H1 (cell line): ENCODE data around the gene SMYD5. TPM values are rescaled to one million over a fixed set of nuclear protein-coding genes. Genes with fewer than 3 reads are reported as not detected.

ENCODE experiments used
- CTCF ChIA-PET: fragments of 300-600 bp; sonication (Branson Sonifier 250); formaldehyde crosslinking; loops from one replicate; lab custom pipeline; 2021; ENCODE audit not compliant: partially characterized antibody; lab: Charles Lee
- POLR2A ChIA-PET: fragments of 300-600 bp; sonication (Branson Sonifier 250); formaldehyde crosslinking; loops from one replicate; lab custom pipeline; 2021; ENCODE audit warnings: inconsistent platforms; ENCODE audit not compliant: partially characterized antibody; lab: Charles Lee
- DNase-seq, 2 experiments: peaks; one replicate each; pipeline versions ENCODE4 v3.0.0 to v3.0.0-alpha.2; 2010 to 2022; ENCODE audit warnings: low spot score in 2 of 2, low read depth in 1 of 2, mixed read lengths in 1 of 2
- FAIRE-seq: peaks from 2 replicates; lab custom pipeline; 2011; peaks lifted over from hg19 to GRCh38; lab: Jason Lieb, UNC
- H2AFZ ChIP-seq: 2 replicates; pipeline ENCODE4 v1.8.1; 2012; ENCODE audit warnings: low read length, inconsistent platforms
- H2AK5ac ChIP-seq: 2 replicates; pipeline ENCODE4 v1.6.1; 2013; ENCODE audit warnings: low read depth, low read length
- H2BK120ac ChIP-seq: replicated peaks from 2 replicates; pipeline ENCODE3; 2013; ENCODE audit warnings: low read depth, low read length, inconsistent platforms
- H2BK12ac ChIP-seq: 2 replicates; pipeline ENCODE4 v1.6.1; 2013; ENCODE audit warnings: low read depth, low read length
- H2BK15ac ChIP-seq: 2 replicates; pipeline ENCODE4 v1.6.1; 2013; ENCODE audit warnings: low read length
- H2BK20ac ChIP-seq: 2 replicates; pipeline ENCODE4 v1.6.1; 2013; ENCODE audit warnings: low read length
- H2BK5ac ChIP-seq: 2 replicates; pipeline ENCODE4 v1.6.1; 2013; ENCODE audit warnings: low read depth, low read length
- H3K14ac ChIP-seq: 2 replicates; pipeline ENCODE4 v1.6.1; 2013; ENCODE audit warnings: inconsistent platforms; ENCODE audit not compliant: insufficient read length
- H3K18ac ChIP-seq: 2 replicates; pipeline ENCODE4 v1.6.1; 2013; ENCODE audit warnings: low read length; ENCODE audit errors: extremely low read depth
- H3K23ac ChIP-seq: 2 replicates; pipeline ENCODE4 v1.6.1; 2013; ENCODE audit warnings: inconsistent platforms; ENCODE audit not compliant: insufficient read length
- H3K23me2 ChIP-seq: 2 replicates; pipeline ENCODE4 v1.6.1; 2013; ENCODE audit warnings: low read depth, low read length
- H3K27ac ChIP-seq: 2 replicates; pipeline ENCODE4 v1.6.1; 2011; ENCODE audit warnings: low read depth, low read length, inconsistent platforms
- H3K27me3 ChIP-seq, 4 experiments: replicated peaks in 1 of 4; 1 replicate in 1 of 4; 2 replicates in 3 of 4; pipeline versions ENCODE4 v1.6.1 to v1.8.1; 2011 to 2013; ENCODE audit warnings: low read length in 3 of 4, mild to moderate bottlenecking in 3 of 4, inconsistent platforms in 2 of 4, mixed read lengths in 2 of 4, moderate library complexity in 1 of 4; ENCODE audit not compliant: control insufficient read depth in 3 of 4, insufficient read depth in 3 of 4; ENCODE audit errors: extremely low read depth in 1 of 4
- H3K36me3 ChIP-seq, 4 experiments: 2 replicates each; pipeline versions ENCODE4 v1.6.1 to v1.8.1; 2011 to 2013; ENCODE audit warnings: mild to moderate bottlenecking in 4 of 4, low read length in 3 of 4, moderate library complexity in 2 of 4, control low read depth in 1 of 4, inconsistent platforms in 1 of 4; ENCODE audit not compliant: insufficient read depth in 4 of 4, control insufficient read depth in 2 of 4
- H3K4ac ChIP-seq: replicated peaks from 2 replicates; pipeline ENCODE3; 2013; ENCODE audit warnings: low read length, low read depth, mixed read lengths, inconsistent platforms; ENCODE audit not compliant: insufficient read length
- H3K4me1 ChIP-seq, 4 experiments: replicated peaks in 1 of 4; 1 replicate in 1 of 4; 2 replicates in 3 of 4; pipeline versions ENCODE4 v1.6.1 to v1.8.1; 2011 to 2013; ENCODE audit warnings: low read length in 3 of 4, inconsistent platforms in 2 of 4, mixed read lengths in 1 of 4; ENCODE audit not compliant: insufficient read depth in 4 of 4, control insufficient read depth in 3 of 4
- H3K4me2 ChIP-seq, 2 experiments: 2 replicates each; pipeline versions ENCODE4 v1.6.1 to v1.8.1; 2011 to 2013; ENCODE audit warnings: low read depth in 2 of 2, low read length in 2 of 2, control low read depth in 1 of 2, inconsistent platforms in 1 of 2, mild to moderate bottlenecking in 1 of 2; ENCODE audit not compliant: insufficient read depth in 1 of 2
- H3K4me3 ChIP-seq, 4 experiments: fragments of 200-600, 300-600 bp in 1 of 4; sonication (generic), shearing (Covaris generic), sonication (Bioruptor Twin) in 1 of 4; 2 replicates each; pipeline versions ENCODE4 v1.5.1 to v1.8.1; 2011 to 2016; ENCODE audit warnings: low read length in 4 of 4, low read depth in 3 of 4, control low read depth in 2 of 4, inconsistent platforms in 2 of 4, mild to moderate bottlenecking in 2 of 4, mixed read lengths in 1 of 4, moderate library complexity in 1 of 4; ENCODE audit not compliant: insufficient read depth in 2 of 4; ENCODE audit errors: extremely low read depth in 1 of 4
- H3K56ac ChIP-seq: replicated peaks from 2 replicates; pipeline ENCODE3; 2013; ENCODE audit warnings: low read depth, mild to moderate bottlenecking, mixed read lengths, low read length, inconsistent platforms; ENCODE audit not compliant: insufficient read length
- H3K79me1 ChIP-seq: 2 replicates; pipeline ENCODE4 v1.6.1; 2013; ENCODE audit warnings: low read depth, low read length, control low read depth
- H3K79me2 ChIP-seq, 2 experiments: 2 replicates each; pipeline versions ENCODE4 v1.6.1 to v1.8.1; 2012 to 2013; ENCODE audit warnings: low read length in 2 of 2, mild to moderate bottlenecking in 2 of 2, inconsistent platforms in 1 of 2; ENCODE audit not compliant: insufficient read depth in 2 of 2, control insufficient read depth in 1 of 2
- H3K9ac ChIP-seq, 4 experiments: replicated peaks in 1 of 4; 1 replicate in 1 of 4; 2 replicates in 3 of 4; pipeline versions ENCODE4 v1.6.1 to v1.8.1; 2011 to 2013; ENCODE audit warnings: low read depth in 3 of 4, low read length in 3 of 4, control low read depth in 2 of 4, mild to moderate bottlenecking in 2 of 4, moderate library complexity in 2 of 4, inconsistent platforms in 1 of 4; ENCODE audit errors: extremely low read depth in 1 of 4
- H3K9me3 ChIP-seq, 2 experiments: 2 replicates each; pipeline versions ENCODE4 v1.6.1 to v1.8.1; 2012 to 2013; ENCODE audit warnings: mild to moderate bottlenecking in 2 of 2, moderate library complexity in 2 of 2, control low read depth in 1 of 2, inconsistent platforms in 1 of 2, low read depth in 1 of 2, low read length in 1 of 2, mixed read lengths in 1 of 2; ENCODE audit not compliant: insufficient read depth in 2 of 2
- H4K20me1 ChIP-seq, 2 experiments: replicated peaks in 1 of 2; 2 replicates each; pipeline versions ENCODE3 to v1.8.1; 2011 to 2013; ENCODE audit warnings: inconsistent platforms in 2 of 2, low read length in 2 of 2, mild to moderate bottlenecking in 1 of 2; ENCODE audit not compliant: insufficient read depth in 2 of 2, control insufficient read depth in 1 of 2
- H4K5ac ChIP-seq: 2 replicates; pipeline ENCODE4 v1.6.1; 2013; ENCODE audit warnings: low read length, low read depth, mixed read lengths, inconsistent platforms; ENCODE audit not compliant: insufficient read length
- H4K8ac ChIP-seq: 2 replicates; pipeline ENCODE4 v1.8.0; 2013; ENCODE audit warnings: mild to moderate bottlenecking, moderate library complexity, low read length, inconsistent platforms; ENCODE audit not compliant: insufficient read depth; ENCODE audit errors: extremely low read depth
- H4K91ac ChIP-seq: replicated peaks from 2 replicates; pipeline ENCODE3; 2013; ENCODE audit warnings: low read length, mixed read lengths, inconsistent platforms; ENCODE audit not compliant: insufficient read length
- ATF3 ChIP-seq: IDR thresholded peaks from 2 replicates; pipeline ENCODE4 v1.6.1; 2011; ENCODE audit warnings: low read depth, mild to moderate bottlenecking, low read length; ENCODE audit not compliant: insufficient read depth
- BRCA1 ChIP-seq: IDR thresholded peaks from 2 replicates; pipeline ENCODE4 v1.6.1; 2012; ENCODE audit warnings: low read depth, low read length, improper control_type of control experiment
- E2F6 ChIP-seq: IDR thresholded peaks from 2 replicates; pipeline ENCODE4 v1.6.1; 2012; ENCODE audit warnings: inconsistent platforms
- EGR1 ChIP-seq: IDR thresholded peaks from 2 replicates; pipeline ENCODE4 v1.6.1; 2011; ENCODE audit warnings: low read depth, low read length, borderline replicate concordance
- HDAC2 ChIP-seq, 2 experiments: fragments of 300-600 bp in 1 of 2; sonication (generic) in 1 of 2; IDR thresholded peaks; 2 replicates each; pipeline ENCODE4 v1.6.1; 2011 to 2012; ENCODE audit warnings: low read depth in 2 of 2, low read length in 2 of 2, mild to moderate bottlenecking in 2 of 2, moderate library complexity in 2 of 2, borderline replicate concordance in 1 of 2, inconsistent platforms in 1 of 2
- NRF1 ChIP-seq: IDR thresholded peaks from 2 replicates; pipeline ENCODE4 v1.6.1; 2011; ENCODE audit warnings: mild to moderate bottlenecking, low read depth, low read length, improper control_type of control experiment
- POU5F1 ChIP-seq: IDR thresholded peaks from 2 replicates; pipeline ENCODE4 v1.6.1; 2011; ENCODE audit warnings: low read depth, mild to moderate bottlenecking, low read length, moderate library complexity
- SP2 ChIP-seq: IDR thresholded peaks from 2 replicates; pipeline ENCODE4 v1.6.1; 2012; ENCODE audit warnings: mild to moderate bottlenecking, low read length, inconsistent platforms
- TCF12 ChIP-seq: IDR thresholded peaks from 2 replicates; pipeline ENCODE4 v1.6.1; 2011; ENCODE audit warnings: low read depth, mild to moderate bottlenecking, low read length
- TEAD4 ChIP-seq: IDR thresholded peaks from 2 replicates; pipeline ENCODE4 v1.6.1; 2012; ENCODE audit warnings: low read depth, low read length, inconsistent platforms, mixed read lengths
- WGBS, 2 experiments: shearing (Covaris generic) in 1 of 2; methylation state at CpG; one replicate each; pipeline versions ENCODE4 v1.1.6 to v1.1.7; 2013 to 2015; ENCODE audit warnings: low lambda C conversion rate in 2 of 2, mixed read lengths in 2 of 2, inconsistent platforms in 1 of 2, low coverage in 1 of 2, missing lambda C conversion rate in 1 of 2; ENCODE audit not compliant: insufficient replicate concordance in 2 of 2, insufficient coverage in 1 of 2, insufficient read length in 1 of 2; ENCODE audit errors: extremely low coverage in 1 of 2, missing lambda C conversion rate in 1 of 2; 5-methylcytosine and 5-hydroxymethylcytosine counted together
- polyA plus RNA-seq, 7 experiments: library from polyadenylated mRNA; depleted of rRNA in 3 of 7; stranded (reverse) in 5 of 7; unstranded in 2 of 7; fragments of >200 nt in 5 of 7; fragments of 200-250 nt in 2 of 7; gene quantifications; 1 replicate in 5 of 7; 2 replicates in 1 of 7; 4 replicates in 1 of 7; pipeline versions ENCODE4 v1.2.1 to v1.2.3, GENCODE V29; 2011 to 2013; ENCODE audit warnings: missing spikeins in 2 of 7, mixed read lengths in 2 of 7
- total RNA-seq: library from RNA; stranded (reverse); fragmentation: NEBNext Ultra II Directional; extraction: Animal tissue kit (Norgen Biotek cat#: 25700); gene quantifications from 2 replicates; pipeline ENCODE4 v1.2.1, GENCODE V29; 2021

SMYD5 gene
- total and polyA plus RNA-seq, 2 of the 8 experiments (the other 6 are each of a cell fraction or from before 2014, with no cell fraction given): 35.2 to 56.7 TPM

GRCh38 chr2:73175663-73176204 lies 38.3 kb upstream of the SMYD5 start:
- peak in 1 of 2 experiments; percentile 79 for DNase-seq
- H4K91ac ChIP-seq: peak overlapping the region; percentile 30
- no peak for FAIRE-seq
- peak overlapping the region; percentile 82; the same call in 1 of the 2 replicates for H4K8ac ChIP-seq
- H3K56ac ChIP-seq: no peak overlapping the region
- H2BK20ac ChIP-seq: 0 out of 2 replicates have a peak overlapping the region, but pooled peaks have one; percentile 10
- peak overlapping the region; percentile 69 for H3K4ac ChIP-seq
- 0% methylated on average over 33 of the region's 59 CpGs; no CpG with 5 or more reads in 1 of the 2 experiments for WGBS, 2 experiments
- CTCF ChIA-PET: interaction anchor here (0.8 to 6.5 kb wide), 22 partner anchors 13 to 288 kb away, joined by 3 to 92 read pairs (median 14); partner anchors contain the start of genes SFXN5, SMYD5 and SPR
- peak overlapping the region; percentile 69; the same call in 1 of the 2 replicates for H2AFZ ChIP-seq
- H3K4me3 ChIP-seq: peak overlapping the region; percentile 18 to 64 (median 49)
- no peak overlapping the region for H4K5ac ChIP-seq
- no peak overlapping the region for H3K14ac ChIP-seq
- H3K4me1 ChIP-seq: peaks cover 2 to 23% (median 11%) of the 10 kb centered on the region in 4 experiments; a peak in 6 of 7 replicates
- H3K9ac ChIP-seq: peak overlapping the region in 1 of 4 experiments; percentile 6; a peak in 2 of 7 replicates
- peaks cover 4 to 6% of the 10 kb centered on the region in 2 experiments for H4K20me1 ChIP-seq
- no peak overlapping the region for H3K27ac ChIP-seq
- H2BK15ac ChIP-seq: no peak overlapping the region
- H3K9me3 ChIP-seq: no peaks in the 10 kb centered on the region
- no peaks in the 10 kb centered on the region for H3K79me2 ChIP-seq
- no peak overlapping the region for H3K23ac ChIP-seq
- H2BK5ac ChIP-seq: no peak overlapping the region
- H2BK12ac ChIP-seq: no peak overlapping the region
- H3K23me2 ChIP-seq: peaks cover 23% of the 10 kb centered on the region; the same call in 1 of the 2 replicates
- no peak overlapping the region for H2BK120ac ChIP-seq
- POLR2A ChIA-PET: interaction anchor here (1.1 to 2.5 kb wide), 5 partner anchors 37 to 104 kb away, joined by 3 to 16 read pairs (median 6); partner anchors contain the start of genes SFXN5 and SMYD5
- no peaks in the 10 kb centered on the region for H3K79me1 ChIP-seq
- H3K27me3 ChIP-seq: peaks cover 22 to 59% (median 45%) of the 10 kb centered on the region in 4 experiments
- H3K36me3 ChIP-seq: no peaks in the 10 kb centered on the region
- no peak overlapping the region for H2AK5ac ChIP-seq
- H3K4me2 ChIP-seq: peak overlapping the region; percentile 7 to 84
- H3K18ac ChIP-seq: peak overlapping the region; percentile 71
- no peak for TF ChIP-seq HDAC2 (IDR thresholded peaks at IDR 0.05; ENCODE audit: borderline replicate concordance in 1 of 2, low read depth in 2 of 2, low read length in 2 of 2)
- TF ChIP-seq BRCA1: no peak
- no peak for TF ChIP-seq NRF1
- TF ChIP-seq EGR1: peak; percentile 57; the same call in 1 of the 2 replicates
- no peak for TF ChIP-seq TEAD4
- no peak for TF ChIP-seq SP2
- no peak for TF ChIP-seq ATF3
- TF ChIP-seq POU5F1: no peak
- no peak for TF ChIP-seq TCF12
- peak; percentile 57 for TF ChIP-seq E2F6
